Keratinocyte (primary cell): Measurements from ENCODE around the gene DSTN. TPM values are rescaled to one million over a fixed set of nuclear protein-coding genes. Genes with fewer than 3 reads are reported as not detected.

ENCODE experiments used
- DNase-seq: peaks from one replicate; pipeline ENCODE4 v3.0.0-alpha.2; 2011; ENCODE audit warnings: low read depth, missing footprints, low spot score
- FAIRE-seq: peaks from 2 replicates; lab custom pipeline; 2011; peaks lifted over from hg19 to GRCh38; lab: Jason Lieb, UNC
- H2AFZ ChIP-seq: 2 replicates; pipeline ENCODE4 v1.6.0; 2012; ENCODE audit warnings: low read length, control low read depth, inconsistent platforms; ENCODE audit not compliant: control insufficient read depth
- H3K27ac ChIP-seq: 2 replicates; pipeline ENCODE4 v1.5.1; 2011; ENCODE audit warnings: low read length; ENCODE audit not compliant: control insufficient read depth, insufficient read depth
- H3K27me3 ChIP-seq: 3 replicates; pipeline ENCODE4 v1.6.0; 2011; ENCODE audit warnings: low read length; ENCODE audit not compliant: control insufficient read depth, insufficient read depth; ENCODE audit errors: extremely low read depth
- H3K36me3 ChIP-seq, 2 experiments: 2 replicates in 1 of 2; 3 replicates in 1 of 2; pipeline ENCODE4 v1.5.1; 2011; ENCODE audit warnings: low read length in 2 of 2, mild to moderate bottlenecking in 1 of 2; ENCODE audit not compliant: control insufficient read depth in 2 of 2, insufficient read depth in 2 of 2; ENCODE audit errors: extremely low read depth in 1 of 2
- H3K4me1 ChIP-seq: 3 replicates; pipeline ENCODE4 v1.5.1; 2011; ENCODE audit warnings: low read length; ENCODE audit not compliant: control insufficient read depth, insufficient read depth; ENCODE audit errors: extremely low read depth
- H3K4me2 ChIP-seq: 3 replicates; pipeline ENCODE4 v1.6.0; 2011; ENCODE audit warnings: low read depth, low read length; ENCODE audit not compliant: control insufficient read depth, insufficient read depth; ENCODE audit errors: extremely low read depth
- H3K4me3 ChIP-seq, 3 experiments: fragments of 200-600 bp in 1 of 3; sonication (generic) in 1 of 3; 2 replicates in 2 of 3; 3 replicates in 1 of 3; pipeline ENCODE4 v1.5.1; 2011 to 2016; ENCODE audit warnings: low read length in 3 of 3, mild to moderate bottlenecking in 3 of 3, control low read depth in 2 of 3, inconsistent platforms in 1 of 3, low read depth in 1 of 3, mixed read lengths in 1 of 3, mixed run types in 1 of 3, moderate library complexity in 1 of 3; ENCODE audit not compliant: control insufficient read depth in 2 of 3, insufficient read depth in 2 of 3; ENCODE audit errors: extremely low read depth in 1 of 3
- H3K79me2 ChIP-seq: 2 replicates; pipeline ENCODE4 v1.6.0; 2012; ENCODE audit warnings: low read length; ENCODE audit not compliant: control insufficient read depth, insufficient read depth
- H3K9ac ChIP-seq: 3 replicates; pipeline ENCODE4 v1.6.0; 2011; ENCODE audit warnings: low read length; ENCODE audit not compliant: control insufficient read depth, insufficient read depth; ENCODE audit errors: extremely low read depth
- H3K9me1 ChIP-seq: 3 replicates; pipeline ENCODE4 v1.6.0; 2011; ENCODE audit warnings: low read length; ENCODE audit not compliant: control insufficient read depth, insufficient read depth; ENCODE audit errors: extremely low read depth
- H3K9me3 ChIP-seq: 2 replicates; pipeline ENCODE4 v1.5.1; 2012; ENCODE audit warnings: low read depth, low read length; ENCODE audit not compliant: control insufficient read depth
- H4K20me1 ChIP-seq: 3 replicates; pipeline ENCODE4 v1.6.0; 2011; ENCODE audit warnings: low read length; ENCODE audit not compliant: control insufficient read depth, insufficient read depth; ENCODE audit errors: extremely low read depth
- CTCF ChIP-seq, 3 experiments: IDR thresholded peaks in 1 of 3; conservative IDR thresholded peaks in 1 of 3; optimal IDR thresholded peaks in 1 of 3; 2 replicates in 2 of 3; 3 replicates in 1 of 3; pipeline versions ENCODE3 to v1.5.1; 2011; ENCODE audit warnings: low read length in 3 of 3, mild to moderate bottlenecking in 3 of 3, moderate library complexity in 2 of 3, control low read depth in 1 of 3, inconsistent platforms in 1 of 3; ENCODE audit not compliant: insufficient read depth in 2 of 3; ENCODE audit errors: extremely low read depth in 1 of 3
- EZH2 ChIP-seq: IDR thresholded peaks from one replicate; pipeline ENCODE4 v1.6.1; 2012; ENCODE audit warnings: inconsistent platforms, mild to moderate bottlenecking, low read length, moderate library complexity
- dilution Hi-C: fragments of 300-500 bp; cut with MboI; formaldehyde crosslinking; loops from one replicate; pipeline ENCODE4 v1.7.0; 2020; ENCODE audit warnings: low sequenced_read_pairs; ENCODE audit not compliant: extremely low pct_ligation_motif_present
- polyA plus RNA-seq, 5 experiments: library from polyadenylated mRNA; depleted of rRNA in 3 of 5; stranded (reverse) in 3 of 5; stranded (forward) in 1 of 5; unstranded in 1 of 5; fragments of >200 nt; gene quantifications; 1 replicate in 1 of 5; 2 replicates in 3 of 5; 3 replicates in 1 of 5; pipeline versions ENCODE4 v1.2.1 to v1.2.3, GENCODE V29; 2011 to 2012; ENCODE audit warnings: missing spikeins in 2 of 5, low read depth in 1 of 5, low replicate concordance in 1 of 5

The DSTN gene
- polyA plus RNA-seq, 1 donor (not counting 4 experiments of a cell fraction or from before 2014, with no cell fraction given) = 288 TPM

GRCh38 chr20:17614812-17615644, 45.2 kb downstream of the DSTN start:
- no peak overlapping the region for H2AFZ ChIP-seq
- H3K36me3 ChIP-seq = peaks cover 35 to 36% of the 10 kb centered on the region in 2 experiments
- peaks cover 1% of the 10 kb centered on the region for H4K20me1 ChIP-seq

GRCh38 chr20:17615645-17616479, 46.0 kb downstream of the DSTN start:
- dilution Hi-C loops = no loop called here
- H3K4me2 ChIP-seq = no peak overlapping the region
- FAIRE-seq = no peak
- H3K9ac ChIP-seq = no peak overlapping the region
- no peak overlapping the region for H2AFZ ChIP-seq
- H3K4me1 ChIP-seq = peaks cover 22% of the 10 kb centered on the region
- TF ChIP-seq CTCF (optimal IDR thresholded peaks at IDR 0.05 in 1 of 3, IDR thresholded peaks at IDR 0.05 in 1 of 3, conservative IDR thresholded peaks at IDR 0.05 in 1 of 3; ENCODE audit: extremely low read depth in 1 of 3, insufficient read depth in 2 of 3, low read length in 3 of 3) = no peak
- TF ChIP-seq EZH2 = no peak
- peaks cover 38 to 44% of the 10 kb centered on the region in 2 experiments for H3K36me3 ChIP-seq
- peaks cover under 1% of the 10 kb centered on the region for H3K9me1 ChIP-seq
- no peaks in the 10 kb centered on the region for H3K9me3 ChIP-seq
- no peak overlapping the region for H3K4me3 ChIP-seq
- H3K27ac ChIP-seq = no peak overlapping the region
- no peaks in the 10 kb centered on the region for H3K27me3 ChIP-seq
- H4K20me1 ChIP-seq = no peaks in the 10 kb centered on the region
- H3K79me2 ChIP-seq = no peaks in the 10 kb centered on the region
- DNase-seq = no peak

More at GRCh38 chr20:17614812-17615644, 45.2 kb downstream of the DSTN start:
- Histone ChIP-seq H3K27ac (no peak overlapping the region), H3K9ac (no peak overlapping the region), H3K4me2 (no peak overlapping the region), H3K27me3 (no peaks in the 10 kb centered on the region), H3K4me3 (no peak overlapping the region), H3K9me3 (no peaks in the 10 kb centered on the region), H3K4me1 (peaks cover 30% of the 10 kb centered on the region), H3K79me2 (no peaks in the 10 kb centered on the region), H3K9me1 (peaks cover 2% of the 10 kb centered on the region)
- dilution Hi-C loops = no loop called here
- no peak for TF ChIP-seq EZH2
- no peak for TF ChIP-seq CTCF (optimal IDR thresholded peaks at IDR 0.05 in 1 of 3, IDR thresholded peaks at IDR 0.05 in 1 of 3, conservative IDR thresholded peaks at IDR 0.05 in 1 of 3; ENCODE audit: extremely low read depth in 1 of 3, insufficient read depth in 2 of 3, low read length in 3 of 3)
- DNase-seq (no peak), FAIRE-seq (no peak)
